ENCODE measurements around the gene PTRHD1.

The PTRHD1 gene

GRCh38 chr2:24830351-24830750 is 37.2 kb upstream of the PTRHD1 start:
- DNase-seq (ENCODE audit: low read depth, low spot score), result no peak

- DNase-seq (ENCODE audit: low read depth, low spot score), result no peak
These were observed 35.2 kb upstream of the PTRHD1 start for GRCh38 chr2:24828238-24828996.

- peak; percentile 60 for DNase-seq (ENCODE audit: low read depth, low spot score)
These were observed 34.4 kb upstream of the PTRHD1 start for GRCh38 chr2:24827321-24828237.

- DNase-seq (ENCODE audit: low read depth, low spot score), result no peak
These were observed 33.6 kb upstream of the PTRHD1 start for GRCh38 chr2:24826773-24827145.

GRCh38 chr2:24825883-24826772 is 32.9 kb upstream of the PTRHD1 start:
- no peak for DNase-seq (ENCODE audit: low read depth, low spot score)

GRCh38 chr2:24824966-24825882 is 32.0 kb upstream of the PTRHD1 start:
- DNase-seq (ENCODE audit: low read depth, low spot score), result no peak

- no peak for DNase-seq (ENCODE audit: low read depth, low spot score)
These were observed 30.9 kb upstream of the PTRHD1 start for GRCh38 chr2:24824071-24824588.

GRCh38 chr2:24822049-24822706 is 29.0 kb upstream of the PTRHD1 start:
- no peak for DNase-seq (ENCODE audit: low read depth, low spot score)

- no peak for DNase-seq (ENCODE audit: low read depth, low spot score)
These were observed 28.3 kb upstream of the PTRHD1 start for GRCh38 chr2:24821433-24821891.

GRCh38 chr2:24820598-24821432 is 27.6 kb upstream of the PTRHD1 start:
- DNase-seq (ENCODE audit: low read depth, low spot score), result no peak

GRCh38 chr2:24820175-24820513 is 27.0 kb upstream of the PTRHD1 start:
- DNase-seq (ENCODE audit: low read depth, low spot score), result no peak

- DNase-seq (ENCODE audit: low read depth, low spot score), result no peak
These were observed 26.4 kb upstream of the PTRHD1 start for GRCh38 chr2:24819442-24820174.

- DNase-seq (ENCODE audit: low read depth, low spot score), result no peak
These were observed 25.6 kb upstream of the PTRHD1 start for GRCh38 chr2:24818721-24819167.

- no peak for DNase-seq (ENCODE audit: low read depth, low spot score)
These were observed 23.7 kb upstream of the PTRHD1 start for GRCh38 chr2:24816884-24817283.

- no peak for DNase-seq (ENCODE audit: low read depth, low spot score)
These were observed 23.2 kb upstream of the PTRHD1 start for GRCh38 chr2:24816404-24816803.

- DNase-seq (ENCODE audit: low read depth, low spot score), result no peak
These were observed 22.0 kb upstream of the PTRHD1 start for GRCh38 chr2:24815171-24815570.

GRCh38 chr2:24814516-24814915 is 21.3 kb upstream of the PTRHD1 start:
- DNase-seq (ENCODE audit: low read depth, low spot score), result no peak

GRCh38 chr2:24813691-24814137 is 20.5 kb upstream of the PTRHD1 start:
- no peak for DNase-seq (ENCODE audit: low read depth, low spot score)

All from activated CD4-positive, CD25-positive, alpha-beta regulatory T cell treated with anti-CD3 and anti-CD28 coated beads, Interleukin-2, amount 50 U/mL, for 16 hours (primary cell).